ENCODE measurements around the gene DSCAML1.
"Not testable (repeated sequence)": the region's sequence is repeated elsewhere in the genome, so short reads cannot be mapped to it uniquely, and the experiment has no call there.

DSCAML1 gene

DNA sequence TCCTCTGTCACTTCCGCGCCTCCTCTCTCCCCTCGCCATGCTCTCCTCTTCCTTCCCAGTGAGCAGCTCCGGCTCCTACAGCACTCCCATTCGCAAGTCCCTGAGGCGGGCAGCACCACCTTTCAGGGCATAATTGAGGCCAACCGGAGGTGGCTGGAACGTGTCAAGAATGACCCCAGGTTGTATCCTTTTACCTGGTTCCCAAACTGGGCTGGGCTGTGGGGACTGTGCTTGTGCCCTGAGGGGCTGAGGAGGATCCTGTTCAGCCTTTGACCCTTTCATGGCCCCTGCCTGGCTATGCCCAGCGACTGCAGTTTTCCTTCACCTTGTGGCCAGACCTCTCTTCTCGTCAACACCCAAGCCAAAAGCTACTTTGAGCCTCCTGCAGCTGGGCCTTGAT, 385.3 kb downstream of the DSCAML1 start:
- ChIA-PET POLR2A (no interaction called here), CTCF (interaction anchor here (1.0 to 10.4 kb wide), 3 partner anchors 9 to 32 kb away, joined by 3 to 107 read pairs (median 11); no protein-coding TSS in a partner anchor)
- TF ChIP-seq, protein P1, sequence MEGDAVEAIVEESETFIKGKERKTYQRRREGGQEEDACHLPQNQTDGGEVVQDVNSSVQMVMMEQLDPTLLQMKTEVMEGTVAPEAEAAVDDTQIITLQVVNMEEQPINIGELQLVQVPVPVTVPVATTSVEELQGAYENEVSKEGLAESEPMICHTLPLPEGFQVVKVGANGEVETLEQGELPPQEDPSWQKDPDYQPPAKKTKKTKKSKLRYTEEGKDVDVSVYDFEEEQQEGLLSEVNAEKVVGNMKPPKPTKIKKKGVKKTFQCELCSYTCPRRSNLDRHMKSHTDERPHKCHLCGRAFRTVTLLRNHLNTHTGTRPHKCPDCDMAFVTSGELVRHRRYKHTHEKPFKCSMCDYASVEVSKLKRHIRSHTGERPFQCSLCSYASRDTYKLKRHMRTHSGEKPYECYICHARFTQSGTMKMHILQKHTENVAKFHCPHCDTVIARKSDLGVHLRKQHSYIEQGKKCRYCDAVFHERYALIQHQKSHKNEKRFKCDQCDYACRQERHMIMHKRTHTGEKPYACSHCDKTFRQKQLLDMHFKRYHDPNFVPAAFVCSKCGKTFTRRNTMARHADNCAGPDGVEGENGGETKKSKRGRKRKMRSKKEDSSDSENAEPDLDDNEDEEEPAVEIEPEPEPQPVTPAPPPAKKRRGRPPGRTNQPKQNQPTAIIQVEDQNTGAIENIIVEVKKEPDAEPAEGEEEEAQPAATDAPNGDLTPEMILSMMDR (IDR thresholded peaks at IDR 0.05; ENCODE audit: insufficient read depth, low read length, missing control alignments), result no peak
- no peak for DNase-seq (ENCODE audit: low read depth, low spot score)
- H3K4me3 ChIP-seq (ENCODE audit: low read depth, low read length), result no peak overlapping the region

DNA sequence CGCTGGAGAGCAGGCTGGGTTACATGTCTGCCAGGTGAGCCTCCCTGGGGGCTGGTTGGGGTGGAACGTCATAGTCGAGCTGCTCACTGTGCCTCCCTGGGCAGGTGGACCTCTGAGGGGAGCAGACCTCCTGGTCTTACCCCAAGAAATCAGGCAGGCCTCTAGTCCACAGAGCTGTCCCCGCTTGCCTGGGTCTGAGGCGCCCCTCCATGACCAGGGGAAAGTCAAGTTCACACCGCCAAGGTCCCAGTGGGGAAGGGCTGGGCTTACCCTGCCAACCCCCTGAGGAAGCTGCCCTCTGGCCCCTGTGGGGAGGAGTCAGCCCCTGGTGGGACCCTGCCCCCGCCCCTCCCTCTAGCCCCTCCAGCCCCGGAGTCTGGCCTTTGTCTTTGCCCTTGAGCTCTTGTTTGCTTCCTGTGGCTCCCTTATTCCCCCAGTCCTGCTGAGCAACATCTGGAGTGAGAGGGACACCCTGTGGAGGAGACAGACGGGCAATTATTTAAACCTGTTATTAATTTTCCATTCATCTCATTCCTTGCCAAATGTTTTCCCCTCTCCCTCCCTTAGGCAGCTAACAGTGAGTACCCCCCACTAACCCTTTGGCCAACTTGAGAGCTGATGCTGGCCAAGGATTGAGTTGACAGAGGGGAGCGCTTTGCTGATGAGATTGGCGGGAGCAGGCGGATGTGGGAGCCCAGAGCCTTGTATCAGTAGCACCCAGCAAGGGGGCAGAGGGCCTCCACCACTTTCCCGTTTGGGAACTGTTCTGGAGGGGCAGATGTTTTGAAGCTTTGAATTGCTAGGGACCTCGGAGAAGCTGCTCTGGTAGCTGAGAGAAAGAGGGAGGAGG, 385.9 kb downstream of the DSCAML1 start:
- POLR2A ChIA-PET, result no interaction called here
- DNase-seq (ENCODE audit: low read depth, low spot score), result no peak
- H3K4me3 ChIP-seq (ENCODE audit: low read depth, low read length), result no peak overlapping the region
- CTCF ChIA-PET, result interaction anchor here (1.0 to 10.4 kb wide), 3 partner anchors 8 to 32 kb away, joined by 3 to 107 read pairs (median 11); no protein-coding TSS in a partner anchor
- TF ChIP-seq, protein P1 (IDR thresholded peaks at IDR 0.05; ENCODE audit: insufficient read depth, low read length, missing control alignments), result no peak

- no peak for DNase-seq (ENCODE audit: low read depth, low spot score)
- ChIA-PET POLR2A (no interaction called here), CTCF (interaction anchor here (10.4 kb wide), 1 partner anchor 15 kb away, joined by 107 read pairs; no protein-coding TSS in a partner anchor)
- TF ChIP-seq, protein P1 (IDR thresholded peaks at IDR 0.05; ENCODE audit: insufficient read depth, low read length, missing control alignments), result no peak
- H3K4me3 ChIP-seq (ENCODE audit: low read depth, low read length), result no peak overlapping the region
Observed at GRCh38 chr11:117410238-117410637, 386.8 kb downstream of the DSCAML1 start.

- ChIA-PET POLR2A (no interaction called here), CTCF (interaction anchor here (10.4 kb wide), 1 partner anchor 16 kb away, joined by 107 read pairs; no protein-coding TSS in a partner anchor)
- TF ChIP-seq, protein P1 (IDR thresholded peaks at IDR 0.05; ENCODE audit: insufficient read depth, low read length, missing control alignments), result no peak
- H3K4me3 ChIP-seq (ENCODE audit: low read depth, low read length), result no peak overlapping the region
- DNase-seq (ENCODE audit: low read depth, low spot score), result no peak
Observed at GRCh38 chr11:117409511-117409910, 387.5 kb downstream of the DSCAML1 start.

DNA sequence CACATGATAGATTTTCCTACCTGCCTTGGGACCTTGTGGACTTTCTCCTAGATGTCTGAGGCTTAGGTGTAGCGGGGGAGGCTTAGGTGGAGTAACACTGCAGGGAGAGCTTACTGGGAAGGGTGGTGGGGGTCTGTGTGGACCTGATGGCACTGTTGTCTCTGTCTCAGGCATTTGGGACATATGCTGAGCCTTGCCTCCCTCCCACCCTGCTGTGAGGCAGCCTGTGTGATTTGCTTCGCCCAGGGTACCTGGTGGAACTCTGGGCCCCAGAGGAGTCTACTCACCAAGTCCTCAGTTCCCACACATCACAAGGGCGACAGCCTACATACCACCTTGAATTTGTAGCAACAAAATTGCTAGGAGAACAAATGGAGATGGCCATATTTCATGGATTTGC, 388.7 kb downstream of the DSCAML1 start:
- TF ChIP-seq, protein P1 (IDR thresholded peaks at IDR 0.05; ENCODE audit: insufficient read depth, low read length, missing control alignments), result no peak
- DNase-seq (ENCODE audit: low read depth, low spot score), result no peak
- ChIA-PET POLR2A (no interaction called here), CTCF (interaction anchor here (10.4 kb wide), 1 partner anchor 17 kb away, joined by 107 read pairs; no protein-coding TSS in a partner anchor)
- no peak overlapping the region for H3K4me3 ChIP-seq (ENCODE audit: low read depth, low read length)

- no peak overlapping the region for H3K4me3 ChIP-seq (ENCODE audit: low read depth, low read length)
- TF ChIP-seq, protein P1 (IDR thresholded peaks at IDR 0.05; ENCODE audit: insufficient read depth, low read length, missing control alignments), result no peak
- ChIA-PET POLR2A (no interaction called here), CTCF (no interaction called here)
- DNase-seq (ENCODE audit: low read depth, low spot score), result no peak
Observed at GRCh38 chr11:117407016-117407415, 390.0 kb downstream of the DSCAML1 start.

DNA sequence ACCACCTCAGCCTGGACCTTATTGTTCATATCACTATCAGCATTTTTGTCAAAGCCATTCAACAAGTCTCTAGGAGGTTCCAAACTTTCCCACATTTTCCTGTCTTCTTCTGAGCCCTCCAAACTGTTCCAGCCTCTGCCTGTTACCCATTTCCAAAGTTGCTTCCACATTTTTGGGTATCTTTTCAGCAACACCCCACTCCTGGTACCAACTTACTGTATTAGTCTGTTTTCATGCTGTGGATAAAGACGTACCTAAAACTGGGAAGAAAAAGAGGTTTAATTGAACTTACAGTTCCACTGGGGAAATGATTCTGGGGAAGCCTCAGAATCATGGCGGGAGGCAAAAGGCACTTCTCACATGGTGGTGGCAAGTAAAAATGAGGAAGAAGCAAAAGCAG, 391.1 kb downstream of the DSCAML1 start:
- POLR2A ChIA-PET; H3K4me3 ChIP-seq (ENCODE audit: low read depth, low read length); DNase-seq (ENCODE audit: low read depth, low spot score): not testable (repeated sequence)
- CTCF ChIA-PET, result interaction anchor here (1.4 kb wide), 1 partner anchor 20 kb away, joined by 4 read pairs; no protein-coding TSS in a partner anchor

DNA sequence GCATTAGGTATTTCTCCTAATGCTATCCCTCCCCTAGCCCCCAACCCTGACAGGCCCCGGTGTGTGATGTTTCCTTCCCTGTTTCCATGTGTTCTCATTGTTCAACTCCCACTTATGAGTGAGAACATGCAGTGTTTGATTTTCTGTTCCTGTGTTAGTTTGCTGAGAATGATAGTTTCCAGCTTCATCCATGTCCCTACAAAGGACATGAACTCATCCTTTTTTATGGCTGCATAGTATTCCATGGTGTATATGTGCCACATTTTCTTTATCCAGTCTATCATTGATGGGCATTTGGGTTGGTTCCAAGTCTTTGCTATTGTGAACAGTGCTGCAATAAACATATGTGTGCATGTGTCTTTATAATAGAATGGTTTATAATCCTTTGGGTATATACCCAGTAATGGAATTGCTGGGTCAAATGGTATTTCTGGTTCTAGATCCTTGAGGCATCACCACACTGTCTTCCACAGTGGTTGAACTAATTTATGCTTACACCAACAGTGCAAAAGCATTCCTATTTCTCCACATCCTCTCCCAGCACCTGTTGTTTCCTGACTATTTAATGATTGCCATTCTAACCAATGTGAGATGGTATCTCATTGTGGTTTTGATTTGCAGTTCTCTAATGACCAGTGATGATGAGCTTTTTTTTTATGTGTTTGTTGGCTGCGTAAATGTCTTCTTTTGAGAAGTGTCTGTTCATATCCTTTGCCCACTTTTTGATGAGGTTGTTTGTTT, 397.7 kb downstream of the DSCAML1 start:
- DNase-seq (ENCODE audit: low read depth, low spot score); H3K4me3 ChIP-seq (ENCODE audit: low read depth, low read length); POLR2A ChIA-PET: not testable (repeated sequence)
- CTCF ChIA-PET, result interaction anchor here (0.7 kb wide), 1 partner anchor 26 kb away, joined by 3 read pairs; no protein-coding TSS in a partner anchor

GRCh38 chr11:117398618-117399017, 398.4 kb downstream of the DSCAML1 start:
- DNase-seq (ENCODE audit: low read depth, low spot score); POLR2A ChIA-PET; H3K4me3 ChIP-seq (ENCODE audit: low read depth, low read length); CTCF ChIA-PET: not testable (repeated sequence)
